Progenitor cell of endocrine pancreas (in vitro differentiated cells): ENCODE measurements around the gene TPGS1. TPM values are rescaled to one million over a fixed set of nuclear protein-coding genes. Genes with fewer than 3 reads are reported as not detected.

ENCODE experiments used
- DNase-seq: peaks from one replicate; pipeline ENCODE4 v3.0.0; 2021; ENCODE audit warnings: low spot score; ENCODE audit not compliant: unreplicated experiment
- H3K27ac Mint-ChIP-seq: 2 replicates; pipeline ENCODE4 v1.8.0; 2021; ENCODE audit warnings: mild to moderate bottlenecking, moderate library complexity, mixed read lengths
- H3K27me3 Mint-ChIP-seq: 2 replicates; pipeline ENCODE4 v1.8.0; 2021; ENCODE audit warnings: mixed read lengths
- H3K36me3 Mint-ChIP-seq: 2 replicates; pipeline ENCODE4 v1.8.0; 2022; ENCODE audit warnings: mixed read lengths; ENCODE audit not compliant: insufficient read depth
- H3K4me1 Mint-ChIP-seq: 2 replicates; pipeline ENCODE4 v1.8.0; 2021; ENCODE audit warnings: low read depth, mixed read lengths
- H3K4me3 Mint-ChIP-seq: 2 replicates; pipeline ENCODE4 v1.8.0; 2021; ENCODE audit warnings: low read depth, mild to moderate bottlenecking, moderate library complexity, mixed read lengths
- H3K9me3 Mint-ChIP-seq: 2 replicates; pipeline ENCODE4 v1.8.0; 2021; ENCODE audit warnings: low read depth, mixed read lengths
- CTCF ChIP-seq: fragments of 200-600 bp; sonication (generic); IDR thresholded peaks from one replicate; pipeline ENCODE4 v1.5.0; 2021; ENCODE audit warnings: antibody characterized with exemption, mild to moderate bottlenecking; ENCODE audit not compliant: unreplicated experiment
- total RNA-seq: library from RNA; stranded (reverse); gene quantifications from 2 replicates; pipeline ENCODE4 v1.2.1, GENCODE V29; 2021

TPGS1 gene
- total RNA-seq, 1 donor from 2014 or later: 16.4 TPM

GRCh38 chr19:513368-514165 lies 6.3 kb downstream of the TPGS1 start:
- Mint-ChIP-seq H3K4me1 (peaks cover 11% of the 10 kb centered on the region), H3K27ac (no peak overlapping the region), H3K4me3 (no peak overlapping the region), H3K9me3 (no peaks in the 10 kb centered on the region), H3K27me3 (peaks cover 15% of the 10 kb centered on the region), H3K36me3 (peaks cover 9% of the 10 kb centered on the region)
- no peak for TF ChIP-seq CTCF
- no peak for DNase-seq

DNA sequence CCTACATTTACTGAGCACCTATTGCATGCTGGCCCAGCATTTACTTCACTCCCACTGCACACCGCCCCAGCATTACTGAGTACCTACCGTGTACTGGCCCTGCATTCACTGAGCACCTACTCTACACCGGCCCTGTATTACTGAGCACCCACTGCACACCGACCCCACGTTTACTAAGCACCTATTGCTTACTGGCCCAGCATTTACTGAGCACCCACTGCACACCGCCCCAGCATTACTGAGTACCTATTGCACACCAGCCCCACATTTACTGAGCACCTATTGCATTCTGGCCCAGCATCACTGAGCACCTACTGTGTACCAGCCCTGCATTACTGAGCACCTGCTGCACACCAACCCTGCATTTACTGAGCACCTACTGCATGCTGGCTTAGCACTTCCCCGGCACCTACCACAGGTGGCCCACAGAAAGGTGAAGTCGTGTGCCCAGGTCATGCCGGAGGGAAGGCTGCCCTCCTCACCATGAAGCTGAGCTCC lies 6.9 kb downstream of the TPGS1 start:
- Mint-ChIP-seq H3K4me1 (peaks cover 11% of the 10 kb centered on the region), H3K27ac (no peak overlapping the region), H3K9me3 (no peaks in the 10 kb centered on the region), H3K36me3 (peaks cover 7% of the 10 kb centered on the region), H3K27me3 (peaks cover 15% of the 10 kb centered on the region), H3K4me3 (no peak overlapping the region)
- no peak for DNase-seq
- no peak for TF ChIP-seq CTCF

GRCh38 chr19:517721-518597 lies 10.7 kb downstream of the TPGS1 start:
- peaks cover 12% of the 10 kb centered on the region for H3K27me3 Mint-ChIP-seq
- H3K4me3 Mint-ChIP-seq: no peak overlapping the region
- peaks cover 11% of the 10 kb centered on the region for H3K36me3 Mint-ChIP-seq
- H3K9me3 Mint-ChIP-seq: no peaks in the 10 kb centered on the region
- no peak for TF ChIP-seq CTCF
- no peak for DNase-seq
- H3K4me1 Mint-ChIP-seq: peaks cover 7% of the 10 kb centered on the region
- H3K27ac Mint-ChIP-seq: no peak overlapping the region

- peaks cover 12% of the 10 kb centered on the region for H3K27me3 Mint-ChIP-seq
- DNase-seq: no peak
Observed at GRCh38 chr19:518598-519231, 11.4 kb downstream of the TPGS1 start.

More at GRCh38 chr19:518598-519231, 11.4 kb downstream of the TPGS1 start:
- TF ChIP-seq CTCF: peak; percentile 25
- Mint-ChIP-seq H3K4me1 (peaks cover 7% of the 10 kb centered on the region), H3K36me3 (peaks cover 11% of the 10 kb centered on the region), H3K27ac (no peak overlapping the region), H3K9me3 (no peaks in the 10 kb centered on the region), H3K4me3 (no peak overlapping the region)
